PC-9 (cell line): ENCODE results near the gene MAN2A2.

Experiments used
- CTCF ChIP-seq: fragments of 200-600 bp; sonication (generic); conservative IDR thresholded peaks from 2 replicates; pipeline ENCODE4 v1.6.1; 2017; ENCODE audit warnings: mixed run types, antibody characterized with exemption, mild to moderate bottlenecking, moderate library complexity
- EZH2 ChIP-seq: fragments of 200-600 bp; sonication (generic); IDR thresholded peaks from 2 replicates; pipeline ENCODE4 v1.8.0; 2017; ENCODE audit warnings: antibody characterized with exemption, low read depth

GRCh38 chr15:90895571-90896117 is 7.5 kb upstream of the MAN2A2 start:
- no peak for TF ChIP-seq CTCF
- no peak for TF ChIP-seq EZH2
